Fibroblast of lung (primary cell): ENCODE data around the gene XRN2.

Experiments used
- CTCF ChIP-seq, 2 donors: IDR thresholded peaks in 1 of 2; conservative IDR thresholded peaks in 1 of 2; 1 replicate in 1 of 2; 2 replicates in 1 of 2; pipeline ENCODE4 v1.5.1; 2011 to 2012; ENCODE audit warnings: low read length in 2 of 2, control low read depth in 1 of 2, inconsistent platforms in 1 of 2, low read depth in 1 of 2, mild to moderate bottlenecking in 1 of 2
- EZH2 ChIP-seq: IDR thresholded peaks from 2 replicates; pipeline ENCODE4 v1.5.1; 2012; ENCODE audit warnings: low read length, control low read depth, mild to moderate bottlenecking; ENCODE audit errors: missing control alignments

GRCh38 chr20:21378259-21378658, 75.1 kb downstream of the XRN2 start:
- no peak for TF ChIP-seq CTCF (conservative IDR thresholded peaks at IDR 0.05 in 1 of 2, IDR thresholded peaks at IDR 0.05 in 1 of 2; ENCODE audit: low read depth in 1 of 2, low read length in 2 of 2)
- TF ChIP-seq EZH2: no peak
